HG03060 (cell line): ENCODE data around the gene VSIR.

Experiments
- ATAC-seq: cut with Tn5 transposase; IDR thresholded peaks from one replicate; pipeline ENCODE4 v1.9.1; 2021; ENCODE audit warnings: low read depth, moderate number of reproducible peaks; ENCODE audit not compliant: unreplicated experiment

Gene VSIR

DNA sequence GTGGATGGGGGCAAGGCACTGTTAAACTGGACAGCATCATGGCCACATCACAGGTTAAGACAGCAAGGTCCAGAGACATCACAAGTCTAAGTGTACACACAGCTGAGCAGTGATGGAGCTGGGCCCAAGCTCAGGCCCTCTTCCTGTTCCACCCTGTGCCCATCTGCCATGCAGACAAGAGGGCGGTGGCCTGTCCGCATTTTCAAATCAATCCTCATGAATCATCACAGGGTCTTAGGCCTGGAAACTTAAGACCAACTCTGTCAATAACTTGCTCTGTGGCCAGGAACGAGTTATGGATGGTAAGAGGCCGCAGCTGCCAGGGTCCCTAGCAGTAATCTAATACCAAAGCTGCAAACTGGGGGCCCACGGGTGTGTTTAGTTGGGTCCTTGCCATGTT, 56.9 kb downstream of the VSIR start:
- no peak for ATAC-seq

DNA sequence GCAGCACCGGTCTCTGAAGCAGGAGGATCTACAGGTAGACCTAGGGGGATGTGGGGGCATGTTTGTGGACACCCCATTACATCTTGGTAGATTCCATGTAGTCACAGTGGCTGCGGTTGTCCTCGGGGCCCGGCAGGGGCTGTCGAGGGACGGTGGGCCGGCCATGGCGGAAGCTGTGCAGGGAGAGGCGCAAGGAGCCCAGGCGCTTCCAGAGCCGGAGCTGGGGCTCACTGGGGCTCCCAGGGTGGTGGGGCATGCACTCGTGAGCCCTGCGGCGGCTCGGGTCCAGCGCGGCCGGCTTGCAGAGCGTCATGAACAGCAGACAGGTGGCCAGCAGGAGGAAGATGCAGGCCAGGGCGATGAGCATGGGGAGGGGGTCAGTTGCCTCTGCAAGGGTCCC, 57.5 kb downstream of the VSIR start:
- no peak for ATAC-seq

DNA sequence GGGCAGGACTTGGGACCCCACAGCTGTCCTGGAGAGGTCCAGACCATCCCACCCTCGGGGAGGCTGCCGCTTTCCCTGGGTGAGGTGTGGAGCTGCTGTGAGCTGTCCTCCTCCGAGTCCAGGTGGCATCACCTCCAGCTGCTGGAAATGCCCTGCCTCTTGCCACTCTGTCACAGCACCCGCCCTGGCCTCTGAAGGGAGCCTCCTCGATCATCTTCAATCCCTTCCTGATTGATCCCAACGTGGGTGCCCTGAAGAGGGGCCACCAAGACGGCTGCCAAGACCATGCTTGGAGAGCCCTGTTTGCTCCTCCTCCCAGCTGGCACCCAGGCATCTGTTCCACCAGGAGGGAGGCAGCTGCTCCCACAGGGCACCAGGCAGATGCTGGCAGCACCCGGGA, 58.3 kb downstream of the VSIR start:
- ATAC-seq = no peak

DNA sequence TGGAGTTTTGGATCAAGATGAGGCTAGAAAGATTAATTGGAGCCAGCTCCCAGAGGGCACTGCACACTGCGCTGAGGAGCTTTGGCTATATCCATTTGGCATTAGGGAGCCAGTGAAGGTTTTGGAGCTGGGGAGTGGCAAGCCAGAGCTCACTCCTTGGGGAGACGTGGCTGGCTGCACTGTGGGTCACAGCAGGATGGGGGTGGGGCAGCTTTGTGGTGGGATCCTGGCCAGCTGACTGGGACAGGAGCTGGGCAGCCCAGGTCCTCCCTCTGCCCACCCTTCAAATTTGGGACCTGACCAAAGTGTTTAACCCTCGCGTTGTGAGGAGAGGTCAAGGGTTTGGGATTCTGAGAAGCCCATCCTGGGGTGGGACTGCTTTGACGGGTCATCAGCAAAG, 58.7 kb downstream of the VSIR start:
- ATAC-seq = no peak

DNA sequence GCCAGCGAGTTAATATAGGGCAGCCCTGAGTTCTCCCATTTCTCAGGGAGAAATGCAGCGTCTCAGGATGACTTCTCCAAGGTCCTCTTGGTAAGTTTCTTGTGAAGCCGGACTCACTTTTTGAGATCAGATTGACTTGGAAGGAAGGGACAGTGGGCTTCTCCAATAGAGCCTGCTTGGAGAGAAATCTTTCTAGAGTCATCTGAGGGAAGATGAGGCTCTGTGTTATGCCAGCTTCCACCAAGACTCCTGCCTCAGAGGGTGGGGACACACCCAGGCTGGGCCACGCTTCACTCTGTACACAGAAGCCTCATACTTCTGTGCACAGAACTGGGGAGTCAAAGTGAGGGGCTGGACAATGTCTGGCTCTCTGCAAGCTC, 59.3 kb downstream of the VSIR start:
- no peak for ATAC-seq

DNA sequence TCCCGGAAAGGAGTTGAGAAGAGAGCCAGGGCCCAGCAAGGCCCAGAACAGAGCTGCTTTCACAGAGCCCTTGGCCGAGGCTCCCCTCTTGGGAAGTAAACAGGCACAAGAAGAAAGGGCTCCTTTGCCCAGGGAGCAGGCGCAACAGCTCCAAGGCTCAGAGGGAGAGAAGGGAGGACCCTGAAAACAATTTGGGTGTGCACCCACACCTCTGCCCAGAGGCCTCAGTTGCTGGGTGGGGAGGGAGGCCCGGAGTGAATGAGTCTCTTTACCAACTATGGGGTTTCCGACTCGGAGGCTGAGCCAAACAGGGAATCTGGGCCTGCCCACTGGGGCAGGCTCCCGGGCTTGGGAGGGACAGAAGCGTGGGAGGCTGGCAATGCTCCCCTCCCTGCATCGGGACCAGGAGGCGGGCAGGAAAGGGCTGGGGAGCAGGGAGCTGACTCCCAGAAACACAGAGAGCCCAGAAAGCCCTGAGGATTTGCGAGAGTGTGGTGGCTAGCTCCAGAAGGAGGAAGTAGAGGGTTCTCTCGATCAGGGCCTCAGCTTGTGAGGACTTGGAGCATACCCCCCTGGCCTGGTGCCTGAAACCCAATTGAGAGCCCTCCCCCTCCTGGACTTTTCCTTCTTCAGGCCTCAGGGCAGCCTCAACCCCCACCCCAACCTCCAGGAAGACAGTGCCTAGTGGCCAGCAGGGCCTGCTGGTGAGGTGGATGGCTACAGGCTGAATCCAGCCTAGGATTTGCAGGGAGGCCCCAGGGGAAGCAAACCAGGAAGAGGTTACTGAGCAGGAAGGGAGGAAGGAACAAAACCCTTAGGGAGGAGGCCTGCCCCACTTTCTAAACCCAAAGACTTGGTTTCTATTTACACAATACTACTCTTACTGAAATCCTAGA, 59.9 kb downstream of the VSIR start:
- no peak for ATAC-seq

DNA sequence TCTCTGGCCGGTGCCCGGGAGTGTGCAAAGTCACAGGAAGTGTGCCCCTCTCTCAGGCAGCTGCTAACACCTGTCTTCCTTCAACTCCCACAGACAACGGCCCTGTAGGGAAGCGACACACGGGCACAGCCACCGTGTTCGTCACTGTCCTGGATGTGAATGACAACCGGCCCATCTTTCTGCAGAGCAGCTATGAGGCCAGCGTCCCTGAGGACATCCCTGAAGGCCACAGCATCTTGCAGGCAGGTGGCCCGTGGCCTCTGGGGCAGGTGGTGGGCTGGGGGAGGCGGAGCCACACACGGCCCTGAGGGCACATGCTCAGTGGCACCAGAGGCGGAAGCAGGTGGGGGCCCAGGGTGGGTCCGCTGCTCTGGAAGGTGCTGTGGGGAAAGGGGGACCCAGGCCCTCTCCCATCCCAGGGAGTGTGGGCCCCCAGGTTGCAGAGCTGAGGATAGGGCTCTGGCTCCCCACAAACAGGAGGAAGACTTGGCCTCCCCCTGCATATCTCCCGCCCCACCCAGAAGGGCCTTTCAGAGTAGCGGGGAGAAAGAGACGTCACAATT, 60.7 kb downstream of the VSIR start:
- no peak for ATAC-seq

DNA sequence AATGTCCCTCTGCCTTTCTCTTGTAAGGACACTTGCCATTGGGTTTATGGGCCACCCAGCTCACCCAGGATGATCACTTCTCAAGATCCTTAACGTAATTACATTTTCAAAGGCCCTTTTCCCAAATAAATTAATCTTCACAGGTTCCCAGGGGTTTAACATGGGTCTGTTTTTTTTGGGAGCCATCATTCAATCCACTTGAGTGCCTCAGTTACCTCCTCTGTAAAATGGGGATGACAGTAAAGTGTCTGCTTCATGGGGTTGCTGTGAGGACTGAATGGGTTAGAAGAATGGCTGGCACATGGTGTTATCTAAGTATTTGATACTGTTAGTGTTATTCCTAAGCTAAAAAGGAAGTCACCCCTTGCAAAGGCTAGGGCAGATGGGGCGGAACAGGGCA, 61.1 kb downstream of the VSIR start:
- no peak for ATAC-seq

DNA sequence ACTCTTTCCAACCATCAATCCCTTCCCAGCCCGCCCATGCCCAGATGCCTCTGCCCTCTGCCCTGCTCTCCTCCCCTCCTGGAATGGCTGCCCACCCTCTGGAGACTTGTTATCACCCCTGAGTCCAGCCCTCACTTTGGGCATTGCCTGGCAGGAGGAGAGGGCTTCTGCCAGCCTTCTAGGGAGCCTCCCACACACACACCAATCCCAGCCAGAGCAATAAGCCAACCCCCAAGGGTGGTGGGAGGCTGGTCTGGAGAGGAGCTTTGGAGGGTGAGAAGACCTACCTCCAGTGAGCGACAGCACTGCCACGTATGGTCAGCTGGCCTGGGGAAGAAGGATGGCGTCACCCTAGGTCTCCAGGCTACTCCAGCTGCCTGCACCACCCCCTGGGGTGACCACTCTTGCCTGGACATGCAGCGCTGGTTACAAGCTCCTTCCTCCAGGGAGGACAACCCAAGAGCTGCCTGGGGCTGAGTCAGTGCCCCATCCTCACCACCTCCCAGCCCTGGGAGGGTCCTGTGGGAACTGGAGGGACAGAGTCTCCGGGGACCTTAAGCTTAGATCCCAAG, 62.2 kb downstream of the VSIR start:
- no peak for ATAC-seq

DNA sequence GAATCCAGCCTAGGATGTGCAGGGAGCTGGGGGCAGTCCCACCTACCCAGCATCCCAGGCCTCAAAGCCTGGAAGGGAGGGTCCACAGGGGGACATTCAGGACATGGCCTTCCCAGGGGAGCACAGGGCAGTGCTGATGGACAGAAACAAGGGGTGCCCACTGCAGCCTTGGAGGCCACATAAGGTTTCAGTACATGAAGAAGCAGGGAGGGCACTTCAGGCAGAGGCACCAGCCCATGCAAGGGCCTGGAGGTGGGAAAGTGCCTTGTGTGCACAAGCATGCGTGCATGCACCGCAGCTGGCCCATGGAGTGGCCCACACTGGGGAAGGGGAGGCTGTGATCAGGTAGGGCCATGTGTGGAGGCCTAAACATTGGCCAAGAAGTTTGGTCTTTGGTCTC, 62.8 kb downstream of the VSIR start:
- ATAC-seq = no peak

DNA sequence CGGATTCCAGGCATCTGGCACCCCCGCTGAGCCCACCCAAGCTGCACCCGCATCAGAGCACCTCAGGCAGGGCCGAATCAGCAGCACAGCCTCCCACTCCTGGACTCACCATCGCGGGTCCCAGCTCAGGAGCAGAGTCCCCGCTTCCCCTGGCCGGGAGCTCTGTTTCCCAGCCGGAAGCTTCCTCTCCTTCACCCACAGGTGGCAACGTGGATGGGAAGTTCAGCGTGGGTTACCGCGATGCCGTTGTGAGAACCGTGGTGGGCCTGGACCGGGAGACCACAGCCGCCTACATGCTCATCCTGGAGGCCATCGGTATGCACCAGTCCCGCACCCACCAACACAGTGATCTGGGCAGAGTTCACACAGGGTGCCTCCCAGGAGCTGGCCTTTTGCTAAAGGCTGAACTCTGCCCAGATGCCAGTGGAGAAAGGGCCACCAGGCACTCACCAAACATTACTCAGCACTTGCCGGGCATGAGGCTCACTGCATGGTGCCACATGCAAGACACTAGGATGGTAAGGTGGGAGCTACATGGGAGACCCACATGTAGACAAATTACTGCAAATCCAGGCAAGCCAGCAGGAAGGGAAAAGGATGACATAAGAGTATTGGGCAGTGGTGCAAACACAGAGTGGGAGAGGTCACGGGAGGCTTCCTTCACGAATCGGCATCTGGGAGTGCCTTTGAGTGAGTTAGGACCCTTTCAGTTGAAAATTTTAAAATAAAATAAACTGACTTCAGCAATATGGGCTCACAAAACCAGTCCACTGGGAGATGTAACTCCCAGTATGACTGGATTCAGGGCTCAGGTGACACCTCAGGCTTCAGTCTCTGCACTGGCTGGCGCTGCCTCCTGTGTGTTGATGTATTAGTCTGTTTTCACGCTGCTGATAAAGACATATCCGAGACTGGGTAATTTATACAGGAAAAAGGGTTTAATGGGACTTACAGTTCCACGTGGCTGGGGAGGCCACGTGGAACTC, 64.1 kb downstream of the VSIR start:
- no peak for ATAC-seq

DNA sequence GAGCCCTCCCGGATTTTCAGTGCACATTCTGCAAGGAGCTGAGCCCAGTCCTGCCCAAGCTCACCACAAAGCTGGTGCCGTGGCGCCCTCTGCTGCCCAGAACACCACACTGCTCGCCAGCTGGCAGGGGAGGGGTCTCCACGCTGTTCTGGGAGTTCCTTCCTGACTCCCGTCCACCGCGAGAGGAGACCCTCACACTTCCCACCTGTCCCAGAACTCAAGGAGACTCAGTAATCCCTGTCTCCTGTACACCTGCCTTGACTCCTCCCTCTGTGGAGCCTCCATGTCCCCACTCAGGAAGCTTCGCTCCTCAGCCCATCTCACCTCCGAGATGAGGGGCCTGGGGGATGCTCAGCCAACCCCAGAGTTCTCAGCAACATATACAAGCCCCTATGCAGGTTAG, 65.0 kb downstream of the VSIR start:
- ATAC-seq = no peak

DNA sequence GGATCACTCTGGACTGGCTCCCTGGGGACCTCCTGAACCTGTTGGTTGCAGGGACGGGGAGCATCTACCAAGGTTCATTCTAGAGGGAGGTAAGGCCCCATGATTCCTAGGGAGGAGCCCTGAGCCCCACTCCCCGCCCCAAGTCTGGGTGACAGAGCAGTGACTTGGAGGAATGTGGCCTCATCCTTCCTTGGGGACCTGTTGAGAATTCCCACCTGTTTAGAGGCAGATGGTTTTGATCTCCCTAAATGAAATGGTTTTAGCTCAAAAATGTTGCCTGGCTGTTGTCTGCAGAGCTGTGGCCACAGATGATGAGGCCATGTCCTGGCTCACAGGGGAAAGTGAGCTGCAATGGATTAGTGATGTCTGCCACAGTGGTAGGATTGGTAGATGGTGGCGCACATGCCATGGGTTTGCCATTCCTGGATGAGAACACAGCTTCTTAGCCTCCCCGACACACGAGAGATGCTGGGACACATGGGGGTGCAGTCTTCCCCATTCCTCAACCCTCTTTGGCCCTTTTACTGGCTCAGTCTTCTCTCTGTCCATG, 66.0 kb downstream of the VSIR start:
- ATAC-seq = no peak

DNA sequence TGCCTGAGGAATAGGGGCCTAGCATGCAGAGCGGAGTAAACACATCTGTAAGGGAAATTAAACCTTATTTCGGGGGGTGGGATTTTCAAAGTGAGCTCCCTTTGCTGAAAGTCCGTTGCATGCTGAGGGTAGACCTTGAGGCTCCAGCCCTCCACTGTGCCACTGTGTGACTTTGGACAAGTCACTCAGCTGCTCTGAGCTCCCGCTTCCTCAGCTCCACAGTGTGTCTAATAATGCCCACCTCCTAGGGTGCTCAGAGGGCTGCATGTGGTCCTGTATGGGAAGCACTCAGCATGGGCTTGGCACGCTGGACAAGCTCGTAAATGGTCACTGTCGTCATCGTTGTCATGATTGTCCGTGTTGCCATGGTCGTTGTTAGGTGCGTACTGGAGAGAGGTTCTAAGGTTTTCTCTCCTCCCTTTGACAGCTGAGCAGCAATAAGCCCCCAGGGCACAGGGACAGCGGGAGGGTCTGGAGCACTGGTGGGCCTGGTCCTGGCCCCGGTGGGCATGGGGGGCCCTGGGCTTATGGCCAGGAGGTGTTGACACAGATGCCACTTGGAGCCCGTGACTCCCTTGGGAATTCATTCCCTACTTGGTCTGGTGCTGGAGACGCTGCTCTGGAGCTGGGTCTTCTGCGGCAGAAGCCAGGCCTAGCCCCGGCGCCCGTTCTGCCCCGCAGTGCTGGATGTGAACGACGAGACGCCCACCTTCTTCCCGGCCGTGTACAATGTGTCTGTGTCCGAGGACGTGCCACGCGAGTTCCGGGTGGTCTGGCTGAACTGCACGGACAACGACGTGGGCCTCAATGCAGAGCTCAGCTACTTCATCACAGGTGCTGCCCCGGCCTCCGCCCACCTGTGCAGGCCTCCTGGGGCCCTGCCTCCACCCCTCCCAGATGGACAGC, 66.9 kb downstream of the VSIR start:
- no peak for ATAC-seq

DNA sequence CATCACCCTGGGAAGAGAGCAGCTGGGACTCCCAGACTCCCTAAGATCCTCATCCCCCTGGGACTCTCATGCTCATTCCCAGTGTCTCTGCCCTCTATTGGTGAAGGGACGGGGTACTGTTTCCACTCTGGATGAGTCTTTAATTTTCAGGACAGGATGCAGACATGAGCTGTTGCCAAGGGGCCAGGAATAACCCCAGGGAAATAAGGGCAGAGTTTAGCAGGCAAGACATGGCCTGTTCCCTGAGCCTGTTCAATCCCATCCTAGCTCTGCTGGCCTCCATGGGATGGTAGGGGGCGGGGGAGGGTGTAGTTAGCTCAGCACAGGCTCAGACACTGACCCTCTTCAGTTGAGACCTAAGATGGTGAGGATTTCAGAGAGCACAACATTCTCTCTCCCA, 67.7 kb downstream of the VSIR start:
- ATAC-seq = no peak

DNA sequence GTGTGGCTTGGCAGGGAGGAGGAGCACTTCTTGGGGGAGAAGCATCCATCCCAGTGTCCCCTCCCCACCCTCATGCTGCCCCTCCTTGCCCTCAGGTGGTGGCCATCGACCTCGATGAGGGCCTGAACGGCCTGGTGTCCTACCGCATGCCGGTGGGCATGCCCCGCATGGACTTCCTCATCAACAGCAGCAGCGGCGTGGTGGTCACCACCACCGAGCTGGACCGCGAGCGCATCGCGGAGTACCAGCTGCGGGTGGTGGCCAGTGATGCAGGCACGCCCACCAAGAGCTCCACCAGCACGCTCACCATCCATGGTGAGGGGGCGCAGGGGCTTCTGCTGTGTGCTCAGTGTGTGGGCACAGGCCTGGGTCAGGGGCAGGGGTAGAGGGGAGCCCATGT, 68.5 kb downstream of the VSIR start:
- ATAC-seq = no peak

DNA sequence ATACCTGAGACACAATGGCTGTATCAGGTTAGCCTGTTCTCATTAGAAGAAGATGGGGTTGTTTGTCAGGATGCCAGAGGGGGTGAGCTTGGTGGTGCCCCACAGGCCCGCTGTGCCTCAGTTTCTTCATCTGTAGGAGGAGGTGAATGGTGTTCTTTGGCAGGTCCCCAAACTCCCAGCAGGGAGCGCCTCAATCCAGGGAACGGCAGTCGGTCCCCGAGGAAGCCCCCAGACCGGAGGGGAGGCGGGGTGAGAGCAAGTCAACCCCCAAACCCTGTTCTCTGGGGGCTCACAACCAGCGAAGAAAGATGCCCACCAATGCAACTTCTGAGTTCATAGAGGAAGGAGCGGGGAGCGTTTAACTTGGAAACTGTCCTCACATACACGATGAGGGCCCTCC, 69.7 kb downstream of the VSIR start:
- no peak for ATAC-seq

DNA sequence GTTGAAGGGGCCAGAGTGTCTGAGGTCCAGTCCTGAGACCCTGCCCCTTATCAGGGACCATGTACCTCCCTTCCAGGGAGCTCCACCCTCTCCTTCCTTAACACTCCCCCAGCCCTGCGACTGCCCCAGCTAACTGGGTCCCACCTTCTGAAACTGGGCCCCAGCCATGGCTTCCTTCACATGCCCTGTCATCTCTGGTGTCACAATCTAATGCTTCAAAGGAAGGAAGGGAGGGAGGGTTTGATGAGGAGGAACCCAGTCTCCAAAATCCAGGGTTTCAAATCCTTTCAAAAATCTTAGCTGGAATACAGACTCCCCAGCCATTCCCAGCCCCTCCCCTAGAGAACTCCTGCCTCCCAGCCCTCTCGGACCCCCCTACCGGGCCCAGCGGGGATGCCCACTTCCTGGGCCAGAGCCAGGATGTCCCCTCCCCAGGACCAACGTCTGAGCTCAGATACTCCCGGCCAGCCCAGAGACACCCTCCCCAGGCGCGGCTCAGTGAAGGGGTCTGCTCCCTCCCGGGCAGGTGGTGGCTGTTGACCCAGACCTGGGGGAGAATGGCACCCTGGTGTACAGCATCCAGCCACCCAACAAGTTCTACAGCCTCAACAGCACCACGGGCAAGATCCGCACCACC, 71.7 kb downstream of the VSIR start:
- no peak for ATAC-seq

DNA sequence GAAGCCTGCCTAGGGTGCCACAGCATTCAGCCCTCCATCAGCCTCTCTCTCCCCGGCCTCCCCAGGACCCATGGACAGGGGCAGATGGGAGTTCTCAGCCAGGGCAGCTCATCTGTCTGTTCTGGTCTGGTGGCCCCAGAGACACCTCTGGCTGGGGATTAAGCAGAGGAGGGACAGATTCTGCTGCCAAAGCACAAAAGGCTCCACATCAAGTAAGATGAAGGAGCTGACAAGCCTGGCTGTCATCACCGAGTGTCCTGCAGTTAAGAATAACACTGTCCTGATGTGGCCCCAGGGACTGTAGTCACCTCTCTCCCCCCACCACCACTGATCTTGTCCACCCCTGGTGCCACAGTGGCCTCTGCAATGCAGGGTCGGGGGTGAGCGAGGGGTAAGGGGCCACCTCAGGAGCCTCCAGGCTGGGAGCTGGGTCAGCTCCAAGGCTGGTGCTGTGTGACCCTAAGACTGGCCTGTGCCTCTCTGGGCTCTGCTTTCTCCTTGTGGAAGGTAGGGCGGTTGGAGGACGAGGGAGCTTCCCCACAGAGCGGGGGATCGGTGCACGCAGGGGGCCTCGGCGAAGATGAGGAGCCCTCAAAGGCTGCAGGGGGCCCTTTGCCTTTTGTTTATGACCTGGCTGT, 72.5 kb downstream of the VSIR start:
- no peak for ATAC-seq
